ENCODE measurements around the gene LSM10. TPM values are rescaled to one million over a fixed set of nuclear protein-coding genes. Genes with fewer than 3 reads are reported as not detected.

Gene LSM10
- total RNA-seq, 1 donor from 2014 or later, result 45.2 TPM

DNA sequence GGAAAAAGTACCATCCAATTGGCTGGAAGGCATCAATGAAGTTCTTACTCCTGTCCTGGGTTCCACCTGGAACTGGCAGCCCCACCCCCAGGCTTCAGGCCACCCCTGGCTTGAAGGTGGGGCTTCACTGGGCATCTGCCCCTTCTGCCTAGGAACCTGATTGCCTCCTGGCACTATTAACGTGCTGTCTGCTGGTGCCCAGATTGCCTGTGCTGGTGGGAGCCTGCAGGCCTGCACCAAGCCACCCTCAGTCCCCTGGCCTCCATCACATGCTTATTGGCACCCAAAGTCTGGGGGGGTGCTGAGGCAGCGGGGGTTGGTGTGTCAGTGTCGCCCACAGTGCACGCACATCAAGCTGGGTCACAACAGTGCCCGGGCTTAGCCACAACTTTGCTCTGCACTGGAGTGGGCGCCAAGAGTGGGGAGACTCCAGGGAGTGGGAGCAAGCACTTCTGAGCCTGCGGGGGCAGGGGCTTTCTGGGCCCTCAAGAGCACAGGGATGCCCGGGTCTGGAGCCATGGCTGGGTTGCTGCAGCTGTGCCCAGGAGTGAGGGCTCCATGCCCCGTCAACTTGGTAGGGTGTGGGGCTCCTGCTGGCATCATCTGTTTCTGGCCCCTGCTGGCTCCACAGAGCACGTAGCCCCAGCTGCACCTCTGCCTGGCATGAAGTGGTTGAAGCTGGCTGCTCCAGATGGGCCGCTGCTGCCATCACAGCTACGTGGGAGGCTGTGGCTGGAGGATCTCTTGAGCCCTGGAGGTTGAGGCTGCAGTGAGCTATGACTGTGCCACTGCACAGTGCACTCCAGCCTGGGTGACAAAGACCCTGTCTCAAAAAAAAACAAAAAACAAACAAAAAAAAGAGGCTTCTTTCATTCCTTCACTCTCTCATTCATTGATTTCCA, 4.1 kb upstream of the LSM10 start:
- TF ChIP-seq, protein P1, sequence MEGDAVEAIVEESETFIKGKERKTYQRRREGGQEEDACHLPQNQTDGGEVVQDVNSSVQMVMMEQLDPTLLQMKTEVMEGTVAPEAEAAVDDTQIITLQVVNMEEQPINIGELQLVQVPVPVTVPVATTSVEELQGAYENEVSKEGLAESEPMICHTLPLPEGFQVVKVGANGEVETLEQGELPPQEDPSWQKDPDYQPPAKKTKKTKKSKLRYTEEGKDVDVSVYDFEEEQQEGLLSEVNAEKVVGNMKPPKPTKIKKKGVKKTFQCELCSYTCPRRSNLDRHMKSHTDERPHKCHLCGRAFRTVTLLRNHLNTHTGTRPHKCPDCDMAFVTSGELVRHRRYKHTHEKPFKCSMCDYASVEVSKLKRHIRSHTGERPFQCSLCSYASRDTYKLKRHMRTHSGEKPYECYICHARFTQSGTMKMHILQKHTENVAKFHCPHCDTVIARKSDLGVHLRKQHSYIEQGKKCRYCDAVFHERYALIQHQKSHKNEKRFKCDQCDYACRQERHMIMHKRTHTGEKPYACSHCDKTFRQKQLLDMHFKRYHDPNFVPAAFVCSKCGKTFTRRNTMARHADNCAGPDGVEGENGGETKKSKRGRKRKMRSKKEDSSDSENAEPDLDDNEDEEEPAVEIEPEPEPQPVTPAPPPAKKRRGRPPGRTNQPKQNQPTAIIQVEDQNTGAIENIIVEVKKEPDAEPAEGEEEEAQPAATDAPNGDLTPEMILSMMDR (IDR thresholded peaks at IDR 0.05), result no peak
- no peak for TF ChIP-seq POLR2AphosphoS5 (IDR thresholded peaks at IDR 0.05; ENCODE audit: insufficient read depth in 1 of 2, low read depth in 1 of 2)
- TF ChIP-seq POLR2A (IDR thresholded peaks at IDR 0.05), result no peak
- Histone ChIP-seq H3K27me3 (no peaks in the 10 kb centered on the region), H3K27ac (no peak overlapping the region), H3K4me3 (peak overlapping the region; percentile 4 to 25), H3K36me3 (no peaks in the 10 kb centered on the region), H3K4me1 (peaks cover 8% of the 10 kb centered on the region), H3K9me3 (no peaks in the 10 kb centered on the region)
- intact Hi-C loops (cut with DNase I), result no loop called here
- no peak for DNase-seq (ENCODE audit: extremely low spot score in 2 of 2)

- Histone ChIP-seq H3K36me3 (no peaks in the 10 kb centered on the region), H3K9me3 (no peaks in the 10 kb centered on the region), H3K27ac (peak overlapping the region; percentile 48), H3K27me3 (no peaks in the 10 kb centered on the region), H3K4me3 (peak overlapping the region; percentile 4 to 25), H3K4me1 (peaks cover 16% of the 10 kb centered on the region)
- DNase-seq (ENCODE audit: extremely low spot score in 2 of 2), result no peak
- TF ChIP-seq, protein P1 (IDR thresholded peaks at IDR 0.05), result no peak
- peak in 1 of 2 donors; percentile 51 for TF ChIP-seq POLR2AphosphoS5 (IDR thresholded peaks at IDR 0.05; ENCODE audit: insufficient read depth in 1 of 2, low read depth in 1 of 2)
- intact Hi-C loops (cut with DNase I), result no loop called here
Measured at GRCh38 chr1:36400825-36401601, 3.3 kb upstream of the LSM10 start.

DNA sequence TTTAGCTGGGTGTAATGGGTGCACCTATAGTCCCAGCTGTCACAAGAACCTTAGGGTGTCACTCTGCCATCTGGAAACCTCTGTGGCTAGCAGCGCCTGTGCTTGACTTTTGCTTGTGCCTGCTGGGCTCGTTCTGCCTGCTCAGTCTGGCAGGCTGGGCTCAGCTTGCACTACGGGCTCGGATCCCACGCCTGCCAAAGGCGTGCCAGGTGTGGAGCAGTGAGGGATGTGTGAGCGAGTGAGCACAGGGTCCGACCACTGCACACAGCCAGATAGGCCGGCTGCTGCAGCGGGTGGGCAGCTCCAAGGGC, 2.8 kb upstream of the LSM10 start:
- TF ChIP-seq, protein P1 (IDR thresholded peaks at IDR 0.05), result no peak
- TF ChIP-seq POLR2A (IDR thresholded peaks at IDR 0.05), result no peak
- no peak for TF ChIP-seq POLR2AphosphoS5 (IDR thresholded peaks at IDR 0.05; ENCODE audit: insufficient read depth in 1 of 2, low read depth in 1 of 2)
- H3K27me3 ChIP-seq, result no peaks in the 10 kb centered on the region
- H3K27ac ChIP-seq, result peak overlapping the region; percentile 48
- H3K4me1 ChIP-seq, result peaks cover 16% of the 10 kb centered on the region
- H3K36me3 ChIP-seq, result no peaks in the 10 kb centered on the region
- H3K4me3 ChIP-seq, result peak overlapping the region in 1 of 2 donors; percentile 25
- DNase-seq (ENCODE audit: extremely low spot score in 2 of 2), result no peak
- no peaks in the 10 kb centered on the region for H3K9me3 ChIP-seq
- intact Hi-C loops (cut with DNase I), result no loop called here

- intact Hi-C loops (cut with DNase I), result no loop called here
- Histone ChIP-seq H3K4me1 (peaks cover 16% of the 10 kb centered on the region), H3K27ac (peak overlapping the region; percentile 93), H3K27me3 (no peaks in the 10 kb centered on the region), H3K9me3 (no peaks in the 10 kb centered on the region), H3K4me3 (no peak overlapping the region), H3K36me3 (peaks cover 0 to 6% of the 10 kb centered on the region in 2 donors)
- DNase-seq (ENCODE audit: extremely low spot score in 2 of 2), result no peak
- TF ChIP-seq POLR2AphosphoS5 (IDR thresholded peaks at IDR 0.05; ENCODE audit: insufficient read depth in 1 of 2, low read depth in 1 of 2) (no peak), POLR2A (IDR thresholded peaks at IDR 0.05) (no peak)
- TF ChIP-seq, protein P1 (IDR thresholded peaks at IDR 0.05), result no peak
Measured at GRCh38 chr1:36398370-36398977, 766 bp upstream of the LSM10 start.

All from vagina (tissue), 2 donors.